Activated T-helper 1 cell treated with anti-CD3 and anti-CD28 coated beads, Interleukin-12 subunit alpha, Interleukin-12 subunit beta, Interleukin-2, Interleukin-4 antibody, amounts not matched to agents 30 ng/mL and 10 ng/mL and 1 ng/mL, durations not matched to agents 14 hours and 24 hours and 36 hours (primary cell): ENCODE measurements around the gene LSM12. TPM values are rescaled to one million over a fixed set of nuclear protein-coding genes. Genes with fewer than 3 reads are reported as not detected.

Source experiments
- DNase-seq: peaks from one replicate; pipeline ENCODE4 v3.0.0; 2021; ENCODE audit warnings: low spot score
- H3K27ac Mint-ChIP-seq: one replicate; pipeline ENCODE4 v1.8.0; 2021; ENCODE audit warnings: mild to moderate bottlenecking, mixed read lengths
- H3K27me3 Mint-ChIP-seq: one replicate; pipeline ENCODE4 v1.8.0; 2022; ENCODE audit warnings: mild to moderate bottlenecking, moderate library complexity, mixed read lengths; ENCODE audit not compliant: insufficient read depth
- H3K36me3 Mint-ChIP-seq: one replicate; pipeline ENCODE4 v1.8.0; 2021; ENCODE audit warnings: low read depth, mixed read lengths
- H3K4me1 Mint-ChIP-seq: one replicate; pipeline ENCODE4 v1.8.0; 2021; ENCODE audit warnings: low read depth, mixed read lengths
- H3K4me3 Mint-ChIP-seq: one replicate; pipeline ENCODE4 v1.8.0; 2021; ENCODE audit warnings: mild to moderate bottlenecking, moderate library complexity, mixed read lengths
- H3K9me3 Mint-ChIP-seq: one replicate; pipeline ENCODE4 v1.8.0; 2021; ENCODE audit warnings: mixed read lengths
- intact Hi-C: fragments of 100-400 bp; cut with micrococcal nuclease; formaldehyde crosslinking; loops from one replicate; pipeline ENCODE4 v1.15.1; 2024
- total RNA-seq: library from RNA; stranded (reverse); gene quantifications from 2 replicates; pipeline ENCODE4 v1.2.3, GENCODE V29; 2022

LSM12 gene
- total RNA-seq, 1 donor from 2014 or later = 95.4 TPM

GRCh38 chr17:44012874-44013273, 53.6 kb downstream of the LSM12 start:
- Mint-ChIP-seq H3K36me3 (peaks cover 10% of the 10 kb centered on the region), H3K4me1 (peaks cover 22% of the 10 kb centered on the region), H3K4me3 (peak overlapping the region; percentile 100), H3K27ac (no peak overlapping the region), H3K27me3 (no peaks in the 10 kb centered on the region), H3K9me3 (no peaks in the 10 kb centered on the region)
- no peak for DNase-seq
- intact Hi-C loops = no loop called here

- no peaks in the 10 kb centered on the region for H3K27me3 Mint-ChIP-seq
- H3K27ac Mint-ChIP-seq = no peak overlapping the region
- DNase-seq = no peak
- H3K4me3 Mint-ChIP-seq = no peak overlapping the region
- H3K4me1 Mint-ChIP-seq = peaks cover 26% of the 10 kb centered on the region
- peaks cover 10% of the 10 kb centered on the region for H3K36me3 Mint-ChIP-seq
- no peaks in the 10 kb centered on the region for H3K9me3 Mint-ChIP-seq
- intact Hi-C loops = no loop called here
Measured at GRCh38 chr17:44012391-44012790, 54.1 kb downstream of the LSM12 start.

GRCh38 chr17:44011876-44012275, 54.6 kb downstream of the LSM12 start:
- DNase-seq = no peak
- Mint-ChIP-seq H3K9me3 (no peaks in the 10 kb centered on the region), H3K27me3 (peaks cover under 1% of the 10 kb centered on the region), H3K27ac (no peak overlapping the region), H3K4me1 (peaks cover 29% of the 10 kb centered on the region), H3K36me3 (peaks cover 10% of the 10 kb centered on the region), H3K4me3 (no peak overlapping the region)
- intact Hi-C loops = no loop called here

GRCh38 chr17:44010966-44011647, 55.4 kb downstream of the LSM12 start:
- DNase-seq = no peak
- Mint-ChIP-seq H3K36me3 (peaks cover 10% of the 10 kb centered on the region), H3K4me1 (peaks cover 36% of the 10 kb centered on the region), H3K27ac (peak overlapping the region; percentile 23), H3K4me3 (no peak overlapping the region), H3K27me3 (peaks cover 8% of the 10 kb centered on the region), H3K9me3 (no peaks in the 10 kb centered on the region)
- intact Hi-C loops = no loop called here

- H3K27ac Mint-ChIP-seq = peak overlapping the region; percentile 62
- intact Hi-C loops = loop anchor here (5.0 kb wide), 6 partner anchors 106 to 1991 kb away; partner anchors contain the start of genes DNAJC7, HROB and RUNDC3A
Measured at GRCh38 chr17:44008205-44008909, 58.1 kb downstream of the LSM12 start.

GRCh38 chr17:44007346-44008204, 58.9 kb downstream of the LSM12 start:
- no peaks in the 10 kb centered on the region for H3K9me3 Mint-ChIP-seq
- peak overlapping the region; percentile 62 for H3K27ac Mint-ChIP-seq
- peak overlapping the region; percentile 81 for H3K4me3 Mint-ChIP-seq
- peaks cover 20% of the 10 kb centered on the region for H3K27me3 Mint-ChIP-seq
- peaks cover 9% of the 10 kb centered on the region for H3K36me3 Mint-ChIP-seq
- peaks cover 23% of the 10 kb centered on the region for H3K4me1 Mint-ChIP-seq
- intact Hi-C loops = loop anchor here (2.0 to 5.0 kb wide), 10 partner anchors 63 to 1990 kb away; partner anchors contain the start of genes DNAJC7, FZD2, G6PC3 and HDAC5
- no peak for DNase-seq

More at GRCh38 chr17:44008205-44008909, 58.1 kb downstream of the LSM12 start:
- H3K4me3 Mint-ChIP-seq = peak overlapping the region; percentile 81
- H3K9me3 Mint-ChIP-seq = no peaks in the 10 kb centered on the region
- peaks cover 27% of the 10 kb centered on the region for H3K4me1 Mint-ChIP-seq
- H3K27me3 Mint-ChIP-seq = peaks cover 20% of the 10 kb centered on the region
- peaks cover 10% of the 10 kb centered on the region for H3K36me3 Mint-ChIP-seq
- DNase-seq = no peak

GRCh38 chr17:44006598-44007345, 59.7 kb downstream of the LSM12 start:
- Mint-ChIP-seq H3K9me3 (no peaks in the 10 kb centered on the region), H3K27ac (peak overlapping the region; percentile 70), H3K4me3 (peak overlapping the region; percentile 81), H3K36me3 (peaks cover 7% of the 10 kb centered on the region), H3K27me3 (peaks cover 20% of the 10 kb centered on the region), H3K4me1 (peaks cover 23% of the 10 kb centered on the region)
- peak; percentile 86 for DNase-seq
- intact Hi-C loops = loop anchor here (1.0 to 5.0 kb wide), 13 partner anchors 9 to 1989 kb away; partner anchors contain the start of genes DNAJC7, DUSP3, FZD2 and G6PC3

GRCh38 chr17:44006272-44006597, 60.2 kb downstream of the LSM12 start:
- Mint-ChIP-seq H3K9me3 (no peaks in the 10 kb centered on the region), H3K4me3 (peak overlapping the region; percentile 81), H3K4me1 (peaks cover 23% of the 10 kb centered on the region), H3K27ac (peak overlapping the region; percentile 70), H3K36me3 (peaks cover 3% of the 10 kb centered on the region), H3K27me3 (peaks cover 20% of the 10 kb centered on the region)
- DNase-seq = no peak
- intact Hi-C loops = loop anchor here (1.0 to 5.0 kb wide), 13 partner anchors 9 to 1989 kb away; partner anchors contain the start of genes DNAJC7, DUSP3, FZD2 and G6PC3

- Mint-ChIP-seq H3K36me3 (peaks cover 2% of the 10 kb centered on the region), H3K4me1 (peaks cover 23% of the 10 kb centered on the region), H3K9me3 (no peaks in the 10 kb centered on the region), H3K27me3 (peaks cover 20% of the 10 kb centered on the region), H3K4me3 (peak overlapping the region; percentile 81), H3K27ac (peak overlapping the region; percentile 70)
- intact Hi-C loops = loop anchor here (1.0 to 5.0 kb wide), 13 partner anchors 10 to 1988 kb away; partner anchors contain the start of genes DNAJC7, DUSP3, FZD2 and G6PC3
- DNase-seq = no peak
Measured at GRCh38 chr17:44005527-44006271, 60.8 kb downstream of the LSM12 start.

GRCh38 chr17:44004761-44005526, 61.5 kb downstream of the LSM12 start:
- no peak overlapping the region for H3K27ac Mint-ChIP-seq

More at GRCh38 chr17:44004761-44005526, 61.5 kb downstream of the LSM12 start:
- intact Hi-C loops = loop anchor here (5.0 kb wide), 6 partner anchors 103 to 1988 kb away; partner anchors contain the start of genes DNAJC7, HROB and RUNDC3A
- no peaks in the 10 kb centered on the region for H3K9me3 Mint-ChIP-seq
- H3K36me3 Mint-ChIP-seq = peaks cover 2% of the 10 kb centered on the region
- no peak for DNase-seq
- peaks cover 23% of the 10 kb centered on the region for H3K4me1 Mint-ChIP-seq
- peaks cover 20% of the 10 kb centered on the region for H3K27me3 Mint-ChIP-seq
- H3K4me3 Mint-ChIP-seq = peak overlapping the region; percentile 39
